Peyer's patch (tissue), 4 donors: ENCODE results near the gene HTT.

ENCODE experiments used
- POLR2A ChIP-seq, 2 donors: fragments of 450-650 bp; IDR thresholded peaks; one replicate each; pipeline ENCODE4 v1.5.1; 2017; ENCODE audit warnings: antibody characterized with exemption in 2 of 2, mild to moderate bottlenecking in 2 of 2, moderate library complexity in 2 of 2
- TF ChIP-seq, protein P1 (sequence below), 6 experiments: fragments of 450-650 bp in 4 of 6; fragments of 200-600 bp in 2 of 6; sonication (generic) in 1 of 6; IDR thresholded peaks; one replicate each; pipeline ENCODE4 v1.5.1; 2017 to 2019; ENCODE audit warnings: antibody characterized with exemption in 6 of 6, mild to moderate bottlenecking in 3 of 6, moderate library complexity in 1 of 6

DNA sequence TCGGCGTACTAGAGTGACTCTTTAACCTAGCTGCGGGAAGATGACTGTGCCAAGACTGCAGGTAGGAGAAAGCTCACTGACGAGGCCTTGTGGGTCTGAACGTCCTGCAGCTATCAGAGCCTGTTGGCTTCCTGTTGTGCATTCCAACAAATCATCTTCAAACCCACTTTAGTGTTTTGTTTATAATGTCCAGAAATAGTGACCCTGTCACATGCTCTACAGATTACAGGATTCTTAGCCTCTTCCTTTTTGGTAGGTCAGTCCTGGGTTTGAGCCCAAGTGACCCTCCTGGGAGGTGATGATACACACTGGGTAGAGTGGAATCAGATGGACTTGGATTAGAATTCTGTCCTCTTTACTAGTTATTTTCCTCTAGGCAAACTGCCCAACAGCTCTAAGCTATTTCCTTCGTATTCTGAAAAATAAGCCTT, 33.2 kb downstream of the HTT start:
- TF ChIP-seq, protein P1, sequence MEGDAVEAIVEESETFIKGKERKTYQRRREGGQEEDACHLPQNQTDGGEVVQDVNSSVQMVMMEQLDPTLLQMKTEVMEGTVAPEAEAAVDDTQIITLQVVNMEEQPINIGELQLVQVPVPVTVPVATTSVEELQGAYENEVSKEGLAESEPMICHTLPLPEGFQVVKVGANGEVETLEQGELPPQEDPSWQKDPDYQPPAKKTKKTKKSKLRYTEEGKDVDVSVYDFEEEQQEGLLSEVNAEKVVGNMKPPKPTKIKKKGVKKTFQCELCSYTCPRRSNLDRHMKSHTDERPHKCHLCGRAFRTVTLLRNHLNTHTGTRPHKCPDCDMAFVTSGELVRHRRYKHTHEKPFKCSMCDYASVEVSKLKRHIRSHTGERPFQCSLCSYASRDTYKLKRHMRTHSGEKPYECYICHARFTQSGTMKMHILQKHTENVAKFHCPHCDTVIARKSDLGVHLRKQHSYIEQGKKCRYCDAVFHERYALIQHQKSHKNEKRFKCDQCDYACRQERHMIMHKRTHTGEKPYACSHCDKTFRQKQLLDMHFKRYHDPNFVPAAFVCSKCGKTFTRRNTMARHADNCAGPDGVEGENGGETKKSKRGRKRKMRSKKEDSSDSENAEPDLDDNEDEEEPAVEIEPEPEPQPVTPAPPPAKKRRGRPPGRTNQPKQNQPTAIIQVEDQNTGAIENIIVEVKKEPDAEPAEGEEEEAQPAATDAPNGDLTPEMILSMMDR (IDR thresholded peaks at IDR 0.05), result no peak
- no peak for TF ChIP-seq POLR2A (IDR thresholded peaks at IDR 0.05)
